HG03280 (cell line): ENCODE results near the gene RELCH.

Source experiments
- ATAC-seq: cut with Tn5 transposase; IDR thresholded peaks from one replicate; pipeline ENCODE4 v1.9.1; 2021; ENCODE audit warnings: mild to moderate bottlenecking, moderate library complexity; ENCODE audit not compliant: unreplicated experiment

The RELCH gene

DNA sequence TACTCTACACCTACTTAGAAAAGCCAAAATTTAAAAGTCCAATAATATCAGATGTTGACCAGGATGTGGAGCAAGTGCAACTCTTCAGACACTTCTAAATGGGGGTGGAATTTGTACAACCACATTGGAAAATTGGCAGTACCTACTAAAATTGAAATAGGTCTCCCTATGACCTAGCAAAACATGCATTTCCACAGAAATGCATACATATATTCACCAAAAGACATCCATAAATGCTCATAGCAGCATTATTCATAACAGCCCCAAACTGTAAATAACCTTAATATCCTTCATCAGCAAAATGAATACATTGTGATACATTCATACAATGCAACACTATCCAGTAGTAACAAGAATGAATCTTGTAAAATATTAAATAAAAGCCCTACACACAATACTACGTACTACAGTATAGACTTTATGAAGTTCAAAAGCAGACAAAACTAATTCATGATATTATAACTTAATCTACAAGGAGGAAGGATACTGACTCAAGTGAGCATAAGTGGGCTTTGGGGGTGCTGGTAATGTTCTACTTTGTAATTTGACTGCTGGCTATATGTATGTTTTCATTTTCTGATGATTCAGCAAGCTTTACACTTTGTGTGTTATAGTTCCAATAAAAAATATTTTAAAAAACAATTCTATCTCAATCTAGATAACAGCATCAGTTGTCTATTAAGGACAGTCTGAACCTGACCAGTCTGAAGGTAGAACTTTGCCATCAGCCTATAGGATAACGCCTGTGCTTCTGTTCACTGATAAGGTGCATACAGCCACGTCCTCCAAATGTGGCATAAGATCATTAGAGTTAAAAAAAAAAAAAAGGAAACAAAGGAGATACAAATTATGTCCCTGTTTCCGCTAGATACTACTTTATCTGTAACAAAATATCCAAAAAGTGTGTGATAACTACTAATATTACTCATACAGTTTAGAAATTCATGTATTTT lies 131.4 kb downstream of the RELCH start:
- no peak for ATAC-seq

DNA sequence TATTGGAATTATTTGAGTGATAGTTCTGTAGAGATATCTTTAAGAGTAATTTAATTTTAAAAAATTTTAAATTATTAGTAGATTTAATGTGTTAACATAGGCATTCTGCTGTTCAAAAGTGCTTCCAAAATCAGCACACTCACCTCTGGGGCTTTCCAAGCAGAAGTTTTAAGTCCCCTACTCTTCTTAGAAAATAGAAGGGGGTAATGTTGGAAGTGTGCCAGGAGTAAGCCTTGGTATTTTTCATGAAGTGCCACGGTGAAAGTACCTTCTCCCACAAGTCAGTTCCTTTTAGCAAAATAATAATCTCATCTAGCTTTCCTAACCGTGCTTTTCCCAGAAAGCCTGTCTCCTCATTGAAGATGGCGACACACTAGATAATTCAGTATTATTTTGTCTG lies 134.1 kb downstream of the RELCH start:
- ATAC-seq: no peak

DNA sequence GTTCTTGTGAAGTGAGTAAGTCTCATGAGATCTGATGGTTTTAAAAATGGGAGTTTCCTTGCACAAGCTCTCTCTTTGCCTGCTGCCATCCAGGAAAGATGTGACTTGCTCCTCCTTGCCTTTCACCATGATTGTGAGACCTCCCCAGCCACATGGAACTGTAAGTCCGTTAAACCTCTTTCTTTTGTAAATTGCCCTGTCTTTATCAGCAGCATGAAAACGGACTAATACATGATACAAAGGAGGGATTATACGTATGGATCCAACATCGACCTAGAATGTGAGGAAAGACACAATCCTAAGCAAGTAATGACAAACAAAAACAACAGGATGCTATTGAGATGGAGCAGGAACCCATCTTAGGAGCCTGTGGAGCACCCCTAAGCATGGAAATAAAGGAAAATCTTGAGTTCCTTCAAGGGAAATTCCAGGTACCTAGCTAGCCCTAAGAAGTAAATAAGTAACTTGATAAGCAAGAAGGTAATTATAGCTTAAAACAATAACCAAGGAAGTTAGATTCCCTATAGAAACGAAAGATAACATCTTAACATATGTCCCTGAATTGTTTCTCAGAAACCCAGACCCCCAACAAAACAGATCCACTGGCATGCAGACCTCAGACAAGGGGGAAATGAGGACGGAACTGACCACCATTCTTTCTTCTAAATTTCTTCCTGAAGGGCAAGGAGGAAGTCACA lies 136.6 kb downstream of the RELCH start:
- ATAC-seq: no peak

DNA sequence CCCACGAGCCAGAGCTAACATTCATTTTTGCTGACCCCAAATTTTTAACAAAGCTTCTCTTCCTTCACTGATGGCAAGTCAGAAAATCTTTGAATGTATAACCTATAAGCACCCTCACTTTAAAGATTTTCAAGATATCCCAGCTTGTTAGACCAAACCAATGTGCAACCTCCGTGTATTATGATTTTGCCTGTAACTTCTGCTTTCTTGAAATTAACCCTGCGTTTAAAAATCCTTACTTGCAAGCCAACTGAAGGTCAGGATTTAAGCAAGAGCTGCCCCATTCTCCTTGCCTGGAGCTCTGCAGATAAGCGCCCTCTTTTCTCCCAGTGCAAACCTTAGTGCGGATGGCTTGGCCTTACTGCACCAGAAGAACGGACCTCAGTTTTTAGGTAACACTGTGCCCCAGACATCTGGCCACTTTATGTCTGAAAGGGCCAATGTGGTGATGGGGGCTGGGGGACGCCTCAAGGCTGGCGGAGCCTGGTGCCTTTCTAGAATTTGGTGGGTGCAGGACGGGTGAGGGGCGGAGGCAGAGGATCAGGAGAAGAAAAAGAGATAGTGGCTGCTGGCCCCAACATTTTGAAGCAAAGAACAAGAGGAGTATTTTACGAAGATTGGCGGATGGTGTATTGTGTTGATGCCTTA lies 137.2 kb downstream of the RELCH start:
- no peak for ATAC-seq

DNA sequence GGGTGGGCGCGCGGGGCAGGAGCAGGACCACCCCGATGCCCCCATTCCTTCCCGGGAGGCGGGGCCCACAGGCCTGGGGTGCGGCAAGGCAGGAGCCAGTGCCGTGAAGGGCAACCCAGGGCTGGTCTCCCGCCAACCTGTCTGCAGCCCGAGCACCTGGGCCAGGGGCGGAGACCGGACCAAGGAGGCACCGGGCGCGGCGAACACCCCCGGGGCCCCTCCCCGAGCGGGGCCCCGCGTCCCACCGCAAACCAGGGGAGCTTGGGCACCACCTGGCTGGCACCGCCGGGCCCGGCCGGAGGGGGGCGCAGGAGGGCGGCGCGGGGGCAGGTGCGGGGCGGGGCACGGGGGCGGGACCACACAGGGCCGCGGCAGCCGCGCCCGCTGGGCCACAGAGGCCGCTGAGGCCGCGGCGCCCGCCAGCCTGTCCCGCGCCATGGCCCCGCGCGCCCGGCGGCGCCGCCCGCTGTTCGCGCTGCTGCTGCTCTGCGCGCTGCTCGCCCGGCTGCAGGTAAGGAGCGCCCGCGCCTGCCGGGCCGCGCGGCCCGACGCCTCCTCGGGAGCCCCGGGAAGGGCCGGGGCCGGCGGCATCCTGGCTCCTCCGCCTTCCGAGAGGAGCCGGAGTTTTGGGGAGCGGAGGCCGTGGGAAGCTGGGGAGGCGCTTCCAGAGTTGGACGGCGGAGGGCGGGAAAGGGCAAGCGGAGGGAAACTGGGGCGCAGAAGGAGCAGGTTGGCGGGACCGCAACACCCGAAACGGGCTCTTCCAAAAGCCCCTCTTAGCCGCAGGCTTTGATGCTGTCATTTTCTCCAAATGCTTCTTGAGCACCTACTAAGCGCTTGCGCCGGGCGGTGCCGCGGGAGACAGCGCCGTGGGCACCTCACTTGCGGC lies 138.1 kb downstream of the RELCH start, which contains the start of gene TNFRSF11A:
Gene TNFRSF11A (plus strand): TSS at position 394 of the 889 bp plus-strand sequence. CDS start 43 bp downstream, at position 437.
- ATAC-seq: peak; percentile 67

DNA sequence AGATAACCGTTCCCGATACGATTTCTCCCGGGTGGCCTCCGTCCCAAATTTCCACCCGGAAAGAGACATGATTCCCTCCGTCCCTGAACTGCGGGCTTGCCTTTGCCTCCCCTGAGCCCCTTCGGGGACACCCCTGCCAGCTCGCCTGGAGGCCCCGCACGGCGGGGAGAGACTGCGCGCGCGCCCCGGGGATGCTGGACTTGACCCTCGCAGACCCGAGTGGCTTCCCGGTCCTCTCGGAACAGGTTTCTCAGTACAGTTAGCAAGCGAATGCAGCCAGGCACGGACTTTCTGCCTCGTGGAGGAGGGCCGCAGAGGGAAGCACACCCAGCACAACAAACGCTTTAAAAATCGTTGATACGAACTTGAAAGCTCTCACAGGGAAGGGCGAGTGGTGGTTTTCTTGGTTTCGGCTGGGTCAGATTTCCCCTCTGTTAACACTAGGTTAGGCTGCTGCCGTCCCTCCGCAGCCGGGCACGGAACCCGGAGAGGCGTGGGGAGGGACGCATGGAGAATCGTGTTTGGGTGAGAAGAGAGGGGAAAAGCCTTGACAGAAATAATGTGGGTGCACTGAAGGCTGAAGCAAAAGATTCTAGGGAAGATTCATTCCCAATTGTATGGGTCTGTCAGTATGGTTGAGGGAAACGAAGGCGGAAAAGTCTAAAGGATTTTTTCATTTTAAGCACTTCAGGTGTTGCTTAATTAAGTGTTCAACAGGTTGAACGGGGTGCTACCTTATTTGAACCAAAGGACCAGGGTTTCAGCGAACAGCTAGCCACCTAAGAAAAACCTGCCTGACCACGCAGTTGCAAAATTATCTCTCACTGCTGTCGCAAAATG lies 139.0 kb downstream of the RELCH start:
- ATAC-seq: no peak

DNA sequence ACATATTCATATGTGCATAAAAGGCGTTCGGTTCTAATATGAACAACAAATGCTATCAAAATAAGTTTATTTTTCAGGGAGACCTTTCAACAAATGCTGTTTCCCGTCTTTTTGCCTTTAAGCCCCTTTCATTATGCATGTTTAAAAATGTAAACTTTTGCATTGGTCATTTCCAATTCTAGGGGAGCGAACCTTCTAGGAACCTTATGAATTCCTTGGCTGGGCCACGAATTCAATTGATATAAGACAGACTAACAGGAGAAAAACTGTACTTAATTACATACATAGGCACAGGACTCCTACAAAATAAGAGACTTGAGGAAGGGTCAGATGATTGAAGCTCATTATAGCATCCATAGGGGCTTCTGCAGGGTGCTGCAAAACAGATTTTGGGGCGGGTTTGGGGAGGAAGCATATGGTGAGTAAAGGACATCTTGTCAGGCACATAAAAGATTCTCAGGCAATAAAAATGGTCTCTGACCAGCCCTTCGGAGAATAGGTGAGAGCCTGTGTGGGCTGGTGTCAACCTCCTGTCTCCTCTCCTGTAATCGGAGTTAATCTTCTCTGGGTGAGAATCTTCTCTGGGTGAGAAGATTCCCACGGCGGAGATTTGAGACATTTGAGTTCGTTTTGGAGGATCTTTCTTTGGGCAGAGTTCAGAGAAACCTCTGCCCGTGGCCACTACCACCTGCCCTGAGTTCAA lies 139.7 kb downstream of the RELCH start:
- no peak for ATAC-seq

DNA sequence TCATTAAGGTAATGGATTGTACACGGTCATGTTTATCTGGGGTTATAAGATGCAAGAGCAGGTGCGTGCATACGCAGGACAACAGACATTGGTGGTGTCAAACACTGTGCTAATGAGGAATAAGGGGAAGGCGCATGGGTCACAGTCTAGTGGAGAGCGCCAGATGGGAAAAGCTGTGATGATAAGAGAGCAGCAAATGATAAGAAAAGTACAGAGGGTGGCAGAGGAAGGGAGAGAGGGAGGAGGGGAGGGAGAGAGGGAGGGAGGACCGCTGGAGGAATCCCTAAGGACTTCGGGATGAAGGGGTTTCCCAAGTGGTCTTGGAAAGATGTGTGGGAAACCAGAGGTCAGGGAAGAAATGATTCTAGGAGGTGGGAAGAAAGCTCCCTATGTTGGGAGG lies 140.9 kb downstream of the RELCH start:
- no peak for ATAC-seq

DNA sequence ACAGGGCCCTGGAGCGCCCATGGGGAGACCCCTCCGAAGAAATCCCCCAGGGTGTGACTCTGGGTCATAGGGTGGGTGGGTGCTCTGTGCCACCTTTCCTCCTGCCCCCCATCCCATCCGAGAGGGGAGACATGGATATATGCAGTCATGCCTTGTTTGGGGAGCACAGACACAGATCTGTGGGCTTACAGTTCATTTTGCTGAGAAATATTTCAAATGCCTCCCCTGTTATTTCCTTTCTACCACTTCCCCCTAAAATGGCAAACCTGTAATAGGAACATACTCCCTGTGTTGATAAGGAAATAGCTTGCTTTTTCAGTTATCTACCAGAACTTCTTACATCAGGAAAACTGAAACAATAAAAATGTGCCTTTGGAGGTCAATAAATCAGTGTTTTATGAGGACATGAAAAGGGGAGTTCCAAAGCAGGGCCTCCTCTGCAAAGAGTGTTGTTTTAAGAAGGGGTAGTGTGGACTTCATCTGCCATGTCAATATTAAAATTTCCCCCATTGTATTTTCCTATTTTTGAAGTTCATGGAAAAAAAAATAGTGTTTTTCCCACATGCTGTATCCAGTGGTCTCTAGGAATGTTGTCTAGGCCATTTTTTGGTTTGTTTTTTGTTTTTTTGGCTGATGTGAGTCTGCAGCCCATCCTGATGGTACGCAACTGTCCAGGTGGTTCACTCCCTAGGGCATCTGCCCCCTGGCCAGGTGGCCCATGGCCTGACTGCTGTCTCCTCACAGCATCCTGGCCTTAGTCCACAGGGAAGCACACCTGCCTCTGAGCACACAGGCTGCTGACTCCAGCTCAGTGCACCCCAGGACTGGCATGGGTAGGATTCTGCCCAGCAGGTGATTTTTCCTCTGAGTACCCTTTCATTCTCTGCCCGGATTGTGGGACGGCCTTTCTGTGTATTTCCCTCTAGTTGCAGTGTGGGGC lies 141.8 kb downstream of the RELCH start:
- no peak for ATAC-seq

DNA sequence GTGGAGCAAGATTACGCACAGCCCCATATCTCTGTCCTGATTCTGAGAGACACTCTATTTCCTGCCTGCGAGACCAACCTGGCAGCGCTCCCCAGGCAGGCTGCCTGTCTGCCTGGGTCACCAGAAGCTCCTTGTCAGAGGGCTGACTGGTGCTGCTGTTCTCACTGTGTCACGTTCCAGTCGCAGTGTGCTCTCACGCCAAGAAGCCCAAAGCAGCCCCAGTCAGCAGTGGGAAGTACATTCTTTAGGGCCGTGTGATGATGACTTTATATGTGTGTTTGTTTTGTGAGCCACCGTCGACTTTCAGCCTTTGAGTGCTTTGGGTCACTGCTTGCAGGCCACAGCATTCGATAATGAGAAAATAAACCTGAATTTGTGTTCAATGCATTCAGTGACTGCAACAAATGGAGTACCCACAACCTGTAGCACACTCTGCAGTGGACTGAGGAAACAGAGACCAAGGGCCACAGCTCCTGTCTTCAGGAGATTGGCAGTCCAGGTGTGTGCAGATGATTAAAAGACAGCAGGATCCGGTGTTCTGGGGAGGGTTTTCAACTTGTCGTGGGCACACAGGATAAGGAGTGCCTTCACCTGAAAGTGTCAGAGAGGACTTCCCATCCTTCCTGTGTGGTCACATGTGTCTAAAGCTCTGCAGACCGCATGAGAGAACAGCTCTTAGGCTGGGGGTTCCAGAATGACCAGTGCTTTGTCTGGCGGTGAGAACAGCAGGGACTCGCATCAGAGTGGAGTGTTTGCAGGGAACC lies 142.8 kb downstream of the RELCH start:
- no peak for ATAC-seq

DNA sequence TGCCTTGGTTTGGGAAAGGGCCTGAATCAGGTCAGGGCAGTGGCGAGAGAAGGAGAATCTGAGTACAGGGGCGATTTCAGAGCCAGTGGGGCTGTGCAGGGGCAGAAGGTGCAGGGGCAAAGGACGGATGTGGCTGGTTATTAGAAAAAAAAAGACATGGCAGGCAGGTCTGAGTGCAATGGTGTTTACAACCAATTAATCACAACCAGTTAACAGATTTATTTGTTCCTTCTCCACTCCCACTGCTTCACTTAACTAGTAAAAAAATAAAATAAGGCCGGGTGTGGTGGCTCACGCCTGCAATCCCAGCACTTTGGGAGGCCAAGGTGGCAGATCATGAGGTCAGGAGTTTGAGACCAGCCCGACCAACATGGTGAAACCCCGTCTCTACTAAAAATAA lies 143.6 kb downstream of the RELCH start:
- ATAC-seq: no peak

DNA sequence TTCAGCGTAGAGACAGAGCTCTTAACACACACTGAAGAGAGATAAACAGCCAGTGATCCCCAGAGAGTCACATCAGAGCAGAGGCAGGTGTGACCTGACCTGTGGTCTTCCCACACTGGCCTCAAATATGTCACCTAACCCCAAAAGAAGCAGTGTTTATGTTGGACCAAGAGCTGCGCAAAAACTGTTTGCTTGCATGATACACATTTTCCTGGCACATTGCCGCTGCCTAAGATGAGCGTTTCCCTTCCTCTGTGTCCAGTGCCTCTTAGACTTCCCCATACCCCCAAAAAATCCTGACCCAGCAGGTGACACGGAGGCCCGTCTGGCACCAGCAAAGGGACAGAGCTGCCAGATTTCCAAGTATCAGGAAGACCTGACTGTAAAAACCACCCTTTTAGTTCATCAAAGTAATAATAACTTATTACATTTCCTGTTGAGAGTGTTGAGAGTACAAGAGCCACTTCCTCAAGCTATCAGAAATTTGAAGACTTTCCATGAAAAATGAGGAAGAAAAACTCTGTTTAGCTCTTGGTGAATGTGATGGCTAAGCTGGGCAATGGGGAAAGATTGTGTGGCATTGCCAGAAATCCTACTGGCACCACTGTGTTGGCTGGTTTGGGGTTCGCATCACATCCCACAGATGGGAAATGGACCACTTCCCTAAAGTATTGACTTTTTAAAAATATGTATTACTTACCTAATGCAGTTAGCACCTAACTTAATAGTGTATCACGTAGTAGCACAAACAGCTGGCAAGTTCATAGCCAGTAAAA lies 144.7 kb downstream of the RELCH start:
- no peak for ATAC-seq

DNA sequence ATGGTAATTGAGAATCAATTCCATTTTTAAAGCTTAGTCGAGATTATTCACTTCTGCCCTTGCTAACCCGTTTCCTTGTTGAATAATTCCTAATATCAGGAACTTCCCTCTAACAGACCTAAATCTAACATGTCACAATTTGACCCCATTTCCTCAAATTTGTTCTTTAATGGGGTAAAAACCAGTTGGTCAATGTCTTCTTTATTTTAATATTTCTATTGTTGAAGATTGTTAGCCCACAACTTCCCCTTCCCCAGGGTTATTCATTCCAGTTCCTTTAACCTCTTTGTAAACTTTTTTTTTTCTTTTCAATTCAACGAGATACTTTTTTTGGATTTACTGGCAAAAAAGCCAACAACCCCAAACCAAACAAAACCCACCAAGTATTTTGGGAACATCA lies 145.4 kb downstream of the RELCH start:
- no peak for ATAC-seq

DNA sequence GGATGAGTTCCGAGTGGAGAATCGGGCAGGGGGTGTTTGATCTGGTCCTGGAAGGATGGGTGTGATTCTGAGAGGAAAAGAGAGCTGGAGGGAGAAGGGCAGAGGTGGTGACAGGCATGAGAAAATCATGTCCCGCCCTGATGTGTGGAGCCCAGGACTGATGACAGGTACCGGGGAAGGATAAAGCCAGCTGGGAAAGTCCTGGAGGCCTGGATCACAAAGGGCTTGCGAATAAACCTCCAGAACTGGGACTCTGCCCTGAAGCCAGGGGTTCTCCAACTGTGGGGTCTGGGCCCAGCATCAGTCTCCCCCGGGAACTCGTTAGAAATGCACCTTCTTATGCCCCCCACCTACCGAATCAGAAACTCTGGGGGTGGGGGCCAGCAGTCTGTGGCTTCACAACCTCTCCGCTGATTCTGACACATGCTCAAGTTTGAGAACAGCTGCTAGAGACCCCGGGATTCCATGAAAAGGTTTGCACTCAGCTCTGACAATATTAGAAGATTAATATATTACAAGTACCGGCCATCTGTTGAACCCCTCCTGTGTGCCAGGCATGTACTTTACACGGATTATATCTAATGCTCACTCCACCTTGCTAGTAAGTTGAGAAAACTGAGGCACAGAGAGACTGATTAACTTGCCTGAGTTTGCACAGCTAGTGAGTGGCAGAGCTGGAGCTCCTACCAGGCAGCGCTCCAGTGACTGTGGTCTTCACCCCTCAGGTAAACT lies 146.1 kb downstream of the RELCH start:
- ATAC-seq: no peak

DNA sequence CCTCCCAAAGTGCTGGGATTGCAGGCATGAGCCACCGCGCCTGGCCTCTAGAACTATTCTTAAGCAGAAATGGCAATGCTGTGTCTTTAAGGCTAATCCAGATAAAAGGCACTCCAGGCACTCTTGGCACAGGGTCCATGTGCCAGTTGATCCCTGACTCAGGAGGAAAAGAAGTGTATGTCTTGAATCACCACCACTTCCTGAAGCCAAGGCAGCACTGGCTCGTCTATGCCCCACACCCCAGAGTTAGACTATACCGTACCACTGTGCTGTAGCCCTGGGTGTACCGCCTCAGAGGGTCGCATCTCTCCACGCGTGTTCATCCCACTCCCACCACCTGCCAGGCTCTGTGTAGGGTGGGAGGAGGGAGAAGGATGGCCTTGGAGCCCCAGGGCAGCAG lies 147.1 kb downstream of the RELCH start:
- no peak for ATAC-seq

DNA sequence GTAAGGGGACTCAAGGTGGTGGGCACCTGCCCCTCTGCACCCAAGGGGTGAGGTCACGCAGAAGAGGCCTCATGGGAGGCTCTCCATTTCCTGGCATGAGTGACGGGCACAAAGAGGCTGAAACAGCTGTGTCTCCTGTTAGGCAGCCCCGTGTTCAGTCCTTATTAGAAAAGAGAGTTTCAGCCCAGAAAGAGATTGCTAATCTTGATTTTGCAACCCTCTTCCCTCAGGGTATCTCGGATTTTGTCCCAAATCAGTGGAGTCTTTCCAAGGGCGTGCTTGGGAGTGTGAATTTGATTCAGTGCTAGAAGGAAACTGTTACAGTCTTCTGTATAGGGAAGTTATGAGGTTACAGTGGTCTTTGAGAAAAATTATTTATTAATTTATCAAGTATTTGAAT lies 148.4 kb downstream of the RELCH start:
- ATAC-seq: no peak
